ENCODE data around the gene NEURL1.

The NEURL1 gene, protein sequence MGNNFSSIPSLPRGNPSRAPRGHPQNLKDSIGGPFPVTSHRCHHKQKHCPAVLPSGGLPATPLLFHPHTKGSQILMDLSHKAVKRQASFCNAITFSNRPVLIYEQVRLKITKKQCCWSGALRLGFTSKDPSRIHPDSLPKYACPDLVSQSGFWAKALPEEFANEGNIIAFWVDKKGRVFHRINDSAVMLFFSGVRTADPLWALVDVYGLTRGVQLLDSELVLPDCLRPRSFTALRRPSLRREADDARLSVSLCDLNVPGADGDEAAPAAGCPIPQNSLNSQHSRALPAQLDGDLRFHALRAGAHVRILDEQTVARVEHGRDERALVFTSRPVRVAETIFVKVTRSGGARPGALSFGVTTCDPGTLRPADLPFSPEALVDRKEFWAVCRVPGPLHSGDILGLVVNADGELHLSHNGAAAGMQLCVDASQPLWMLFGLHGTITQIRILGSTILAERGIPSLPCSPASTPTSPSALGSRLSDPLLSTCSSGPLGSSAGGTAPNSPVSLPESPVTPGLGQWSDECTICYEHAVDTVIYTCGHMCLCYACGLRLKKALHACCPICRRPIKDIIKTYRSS

DNA sequence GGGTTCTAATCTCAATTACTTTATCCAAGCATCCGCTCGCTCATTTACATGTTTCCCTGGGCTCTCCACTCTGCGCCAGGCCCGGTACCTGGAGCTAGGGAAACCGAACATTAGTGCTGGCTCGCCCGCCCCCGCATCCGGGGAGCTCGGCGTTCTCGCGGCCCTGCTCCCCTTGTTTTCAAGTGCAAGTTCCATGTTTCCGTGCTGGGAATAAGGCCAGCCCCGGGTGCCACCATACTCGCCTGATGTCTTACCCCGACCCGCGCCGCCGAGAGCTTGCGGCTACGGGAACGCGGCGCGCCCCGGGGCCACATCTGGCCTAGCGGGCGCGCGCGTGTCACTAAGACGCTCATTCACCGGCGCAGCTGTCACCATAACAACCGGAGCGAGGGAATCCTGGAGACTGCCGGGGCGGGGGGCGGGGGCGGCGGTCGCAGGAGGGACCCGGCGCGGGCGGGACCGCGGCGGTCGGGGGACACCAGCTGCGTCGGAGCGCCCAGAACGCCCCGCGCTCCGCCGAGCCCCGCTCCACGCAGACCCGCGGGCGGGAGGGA lies at the start of gene NEURL1:
NEURL1 (plus strand) TSS at position 344 of the 554 bp plus-strand sequence. CDS start 683 bp downstream, outside the sequence.
- DNase-seq: no peak

DNA sequence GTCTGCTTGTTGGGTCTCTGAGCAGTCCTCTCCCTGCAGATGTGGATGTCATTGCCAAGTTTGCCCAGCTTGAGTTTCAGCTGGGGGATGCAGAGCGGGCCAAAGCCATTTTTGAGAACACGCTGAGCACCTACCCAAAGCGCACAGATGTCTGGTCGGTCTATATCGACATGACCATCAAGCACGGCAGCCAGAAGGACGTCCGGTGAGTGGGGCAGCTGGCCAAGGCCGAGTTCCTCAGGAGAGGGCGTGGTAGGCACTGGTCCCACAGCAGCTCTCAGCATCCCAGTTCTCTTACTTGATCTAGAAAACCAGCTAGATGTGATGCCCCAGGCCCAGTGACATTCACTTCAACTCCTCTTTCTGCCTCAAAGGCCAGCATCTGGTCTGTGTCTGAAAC lies 49.0 kb upstream of the NEURL1 start:
- no peak for DNase-seq

DNA sequence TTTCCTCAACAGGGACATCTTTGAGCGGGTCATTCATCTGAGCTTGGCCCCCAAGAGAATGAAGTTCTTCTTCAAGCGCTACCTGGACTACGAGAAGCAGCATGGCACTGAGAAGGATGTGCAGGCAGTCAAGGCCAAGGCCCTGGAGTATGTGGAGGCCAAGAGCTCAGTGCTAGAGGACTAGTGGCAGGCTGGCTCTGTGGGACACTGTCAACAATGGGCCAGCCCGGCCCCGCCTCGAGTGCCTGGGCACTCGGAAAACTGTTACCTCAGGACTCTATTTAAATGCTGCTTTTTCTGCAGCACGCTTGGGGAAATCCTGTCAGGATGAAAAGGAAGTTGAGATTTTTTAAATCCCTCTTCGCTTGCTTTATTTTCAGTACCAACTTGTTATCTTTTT lies 48.1 kb upstream of the NEURL1 start:
- DNase-seq: no peak

DNA sequence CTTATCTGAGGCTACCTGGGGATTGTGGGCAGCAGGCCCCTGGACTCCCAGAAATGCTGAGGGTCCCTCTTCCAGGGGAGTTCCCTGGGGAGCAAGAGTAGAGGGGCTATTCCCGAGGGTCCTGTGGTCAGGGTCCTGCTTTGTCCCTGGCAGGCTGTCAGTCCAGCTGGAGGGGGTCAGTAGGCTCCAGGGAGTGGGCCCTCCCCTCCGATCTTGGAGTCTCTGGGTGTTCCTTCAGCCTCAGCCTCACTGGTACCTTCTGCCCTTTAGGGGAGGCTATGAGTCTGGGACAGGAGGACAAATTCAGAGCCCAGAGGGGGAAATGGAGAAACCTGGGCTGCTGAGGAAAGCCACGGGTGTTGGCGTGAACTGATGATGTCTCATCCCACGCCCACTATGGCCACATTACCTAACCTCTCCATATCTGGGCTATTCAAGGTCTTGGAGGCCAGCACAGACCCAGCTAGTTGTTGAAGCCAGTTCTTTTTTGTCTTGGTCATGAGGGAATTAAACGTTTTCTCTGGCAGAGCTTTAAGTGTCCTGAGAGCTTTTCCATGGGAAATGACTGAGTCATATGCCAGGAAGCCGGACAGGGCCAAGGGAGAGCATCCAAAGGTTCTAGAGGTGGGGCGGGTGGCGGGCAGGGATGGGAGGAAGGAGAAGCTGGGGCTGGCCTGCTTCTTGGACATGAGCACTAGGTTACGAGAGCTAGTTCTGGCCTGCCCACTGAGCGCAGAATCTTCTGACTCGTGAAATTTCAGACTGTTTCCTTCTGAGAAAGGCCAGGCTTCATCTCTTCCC lies 47.5 kb upstream of the NEURL1 start:
- DNase-seq: no peak

DNA sequence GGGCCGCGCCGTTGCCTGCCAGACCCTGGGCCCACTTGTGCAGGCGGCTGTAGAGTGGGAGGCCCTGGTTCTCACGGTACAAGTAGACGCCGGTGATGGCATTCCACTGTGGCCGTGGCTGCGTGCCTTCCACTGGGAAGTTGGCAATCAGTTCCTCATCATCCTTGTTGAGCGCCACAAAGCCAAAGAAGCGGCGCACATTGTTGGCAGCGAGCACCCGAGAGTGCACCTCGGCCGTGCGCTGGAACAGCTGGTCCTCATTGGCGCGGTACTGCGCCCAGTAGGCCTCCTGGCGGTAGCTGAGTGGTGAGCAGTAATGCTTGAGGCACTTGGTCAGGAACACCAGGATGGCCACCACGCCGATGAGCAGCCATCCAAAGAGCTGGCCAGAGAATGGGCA lies 46.3 kb upstream of the NEURL1 start:
- no peak for DNase-seq

DNA sequence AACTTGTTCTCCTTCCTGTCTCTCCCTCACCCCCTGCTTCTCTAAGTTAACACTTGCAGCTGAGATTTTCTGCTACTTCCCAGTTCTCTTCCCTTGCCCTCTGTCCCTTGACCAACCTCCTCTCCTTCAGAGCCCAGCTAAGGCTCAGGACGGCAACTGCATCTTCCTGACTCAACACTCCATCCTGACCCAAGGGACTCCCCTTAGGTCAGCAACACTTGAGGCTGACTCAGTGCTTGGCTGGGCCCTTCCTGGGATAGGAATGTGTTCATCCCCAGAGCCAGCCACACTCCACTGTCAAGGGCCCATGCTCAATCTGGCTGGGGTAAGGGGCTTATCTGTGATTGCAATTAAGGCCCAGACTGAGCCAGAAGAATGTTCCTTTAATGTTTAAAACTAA lies 44.8 kb upstream of the NEURL1 start:
- DNase-seq: no peak

DNA sequence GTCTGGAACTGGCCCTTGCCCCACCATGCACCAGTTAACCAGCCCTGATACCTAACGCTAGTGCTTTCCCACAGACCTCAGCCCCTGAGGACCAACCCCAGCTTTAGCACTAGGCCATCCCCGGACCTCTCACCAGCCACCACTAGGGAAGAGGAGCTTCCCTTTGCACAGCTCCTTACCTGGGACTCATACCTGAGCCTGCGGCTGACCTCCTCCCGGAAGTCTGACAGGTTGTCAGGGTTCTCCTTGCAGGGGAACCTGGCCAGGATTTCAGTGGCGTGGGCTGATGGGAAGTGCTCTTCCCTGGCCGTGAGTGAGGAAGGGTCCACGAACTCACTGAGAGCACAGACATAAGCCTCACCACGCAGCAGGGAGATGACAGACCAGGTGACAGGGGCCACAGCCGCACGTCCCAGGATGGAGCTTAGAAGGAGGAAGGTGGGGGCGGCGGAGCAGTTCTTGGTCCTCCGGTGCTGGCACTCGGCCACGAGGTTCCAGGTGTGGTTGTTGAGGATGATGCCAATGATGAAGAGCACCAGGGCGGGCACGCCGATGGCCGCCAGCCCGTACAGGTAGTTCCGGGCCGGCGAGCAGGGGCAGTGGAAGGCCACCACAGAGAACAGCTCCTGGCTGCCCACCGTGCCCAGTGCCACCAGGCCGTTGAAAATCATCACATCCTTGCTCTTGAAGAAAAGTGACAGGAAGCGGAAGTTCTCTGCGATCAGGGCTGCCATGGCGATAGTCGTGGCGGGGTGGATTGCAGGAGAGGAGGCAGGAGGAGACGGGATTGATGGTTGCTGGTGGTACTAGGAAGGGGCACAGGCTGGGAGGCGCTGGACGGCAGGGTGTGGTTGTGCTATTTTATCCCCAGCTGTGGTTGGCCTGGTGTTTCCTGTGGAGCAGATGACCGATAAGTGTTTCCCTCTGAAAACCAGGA lies 44.0 kb upstream of the NEURL1 start:
- no peak for DNase-seq

DNA sequence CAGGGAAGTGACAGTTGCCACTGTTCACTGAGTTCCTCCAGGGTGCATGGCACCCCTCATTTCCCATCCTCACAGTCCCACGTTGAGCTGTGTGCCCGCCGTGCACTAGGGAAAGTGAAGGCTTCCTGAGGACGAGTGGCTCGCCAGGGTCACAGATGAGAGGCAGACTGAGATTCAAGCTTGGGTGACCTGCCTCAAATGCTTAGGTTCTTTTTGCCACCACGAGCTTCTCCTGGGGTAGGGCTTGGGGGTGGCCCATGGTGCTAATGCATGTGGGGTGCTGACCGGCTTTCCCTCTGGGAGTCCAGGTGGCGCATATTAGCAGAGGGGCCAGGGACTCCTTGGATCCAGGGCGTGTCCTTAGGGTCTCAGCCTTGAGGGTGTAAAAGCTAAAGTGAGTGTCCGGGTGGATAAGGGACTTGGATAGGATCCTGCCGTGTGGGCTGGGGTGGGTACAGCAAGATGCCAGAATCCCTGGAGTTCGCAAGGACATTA lies 43.3 kb upstream of the NEURL1 start:
- DNase-seq: no peak

DNA sequence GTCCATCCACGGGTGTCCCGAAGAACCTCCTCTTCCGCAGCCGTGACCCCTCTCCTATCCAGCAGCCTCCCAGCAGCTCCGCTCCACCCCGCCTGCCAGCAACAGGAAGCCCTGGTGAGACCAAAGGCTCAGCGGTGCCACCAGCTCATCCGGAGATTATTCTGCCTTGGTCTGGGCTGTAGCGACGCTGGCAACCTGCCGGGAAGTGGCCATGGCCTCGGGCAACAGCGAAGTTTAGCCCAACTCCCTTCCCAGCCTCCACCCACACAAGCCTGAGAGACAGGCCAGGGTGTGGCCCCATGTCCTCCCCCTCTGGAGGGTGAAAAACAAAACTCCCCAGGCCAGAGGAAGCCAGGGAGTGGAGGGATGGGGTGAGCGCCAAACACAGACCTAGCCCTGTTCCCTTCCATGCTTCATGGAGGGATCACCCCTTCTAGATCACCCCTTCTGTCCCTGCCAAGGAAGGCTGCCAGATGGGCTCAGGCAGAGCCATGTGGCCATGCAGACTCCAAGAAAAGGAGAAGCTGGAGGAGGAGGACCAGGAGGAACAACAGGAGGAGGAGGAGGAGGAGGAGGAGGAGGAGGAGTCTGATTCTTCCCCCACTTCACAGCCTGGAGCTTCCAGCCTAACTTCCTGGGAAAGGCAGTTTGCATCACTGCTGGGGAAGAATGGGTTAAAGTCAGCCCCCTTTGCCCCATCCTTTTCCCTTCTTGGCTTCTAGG lies 42.3 kb upstream of the NEURL1 start:
- peak; percentile 58 for DNase-seq

DNA sequence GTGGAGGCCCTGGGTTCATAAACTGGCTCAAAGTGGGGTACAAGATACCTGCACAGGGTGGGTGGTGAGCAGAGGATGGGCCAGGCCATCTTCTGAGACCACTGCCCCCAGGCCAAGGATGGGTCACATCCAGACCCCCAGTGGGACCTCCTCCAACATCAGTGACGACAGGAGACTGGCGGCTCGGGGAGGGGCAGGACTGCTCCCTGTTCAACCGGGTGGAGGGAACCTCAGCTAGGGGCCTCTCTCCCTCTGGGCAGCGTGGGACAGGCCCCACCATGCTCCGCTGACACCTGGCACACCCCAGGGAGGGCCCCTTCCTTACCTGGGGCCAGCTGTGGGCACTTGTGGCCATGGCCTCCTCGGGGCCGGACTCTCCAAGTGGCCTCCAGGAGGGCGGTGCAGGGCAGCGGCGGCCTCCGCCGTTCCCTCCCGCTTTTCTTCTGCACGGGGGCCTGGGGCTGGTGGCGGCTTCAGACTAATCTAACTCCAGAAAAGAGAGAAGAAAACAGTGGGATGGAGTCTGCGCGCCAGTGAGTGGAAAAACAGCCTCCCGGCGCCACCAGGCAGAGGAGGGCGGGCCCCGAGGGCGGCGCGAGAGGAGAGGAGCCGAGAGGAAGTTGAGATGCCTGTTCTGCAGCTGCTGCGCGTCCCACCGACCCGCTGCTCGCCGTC lies 41.5 kb upstream of the NEURL1 start, which contains the start of gene CALHM2:
CALHM2 (minus strand) TSS at position 540 of the 675 bp plus-strand sequence. CDS start 2,429 bp downstream, outside the sequence.
- DNase-seq: peak; percentile 74

DNA sequence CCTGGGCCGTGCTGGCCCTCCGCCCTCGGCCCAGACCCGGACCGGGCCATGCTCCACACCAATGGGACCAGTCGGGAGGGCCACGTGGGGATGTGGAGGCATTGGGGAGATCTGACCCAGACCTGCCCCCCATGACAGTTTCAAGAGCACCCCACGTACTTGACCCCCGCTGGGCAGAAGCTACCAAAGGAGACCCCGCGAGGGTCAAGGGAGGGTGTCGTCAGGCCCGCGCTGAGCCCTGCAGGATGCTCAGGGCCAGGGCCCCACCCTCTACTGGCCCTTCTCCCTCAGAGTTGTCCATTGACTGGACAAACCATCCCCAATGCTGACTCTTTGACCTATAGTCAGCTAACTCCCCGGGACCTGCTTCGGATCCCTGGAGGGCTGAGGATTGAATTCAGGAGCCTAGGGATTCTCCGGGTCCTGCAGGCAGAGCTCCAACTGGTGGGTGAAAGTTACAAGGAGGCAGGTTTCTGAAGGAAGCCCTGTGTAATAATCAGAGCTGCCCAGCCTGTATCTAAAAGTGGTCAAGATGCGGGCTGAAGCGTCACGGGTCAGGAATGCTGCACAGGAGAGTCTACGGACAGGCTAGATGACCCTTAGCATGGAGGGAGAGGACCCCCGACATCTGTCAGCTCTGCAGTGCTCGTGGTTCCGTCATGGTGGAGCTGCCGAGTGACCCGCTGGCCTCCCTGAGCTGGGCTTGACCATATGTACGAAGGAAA lies 40.8 kb upstream of the NEURL1 start:
- DNase-seq: no peak

DNA sequence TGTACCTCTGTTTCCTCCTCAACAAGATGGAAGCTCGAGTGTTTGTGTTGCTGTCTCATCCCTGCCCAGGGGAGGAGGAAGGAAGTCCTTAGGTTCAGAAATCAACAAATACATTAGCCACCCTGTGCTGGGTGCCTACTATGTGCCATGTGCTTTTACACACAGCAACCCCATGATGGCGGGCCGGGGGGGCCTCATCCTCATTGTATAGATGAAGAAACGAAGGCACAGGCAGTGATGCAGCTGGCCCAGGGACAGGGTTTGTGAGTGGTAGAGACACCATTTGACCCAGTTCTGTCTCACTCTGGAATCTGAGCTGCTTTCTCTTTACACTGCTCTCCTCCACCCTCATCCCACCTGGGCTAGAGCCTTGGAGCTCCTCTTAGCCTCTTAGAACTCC lies 39.5 kb upstream of the NEURL1 start:
- no peak for DNase-seq

DNA sequence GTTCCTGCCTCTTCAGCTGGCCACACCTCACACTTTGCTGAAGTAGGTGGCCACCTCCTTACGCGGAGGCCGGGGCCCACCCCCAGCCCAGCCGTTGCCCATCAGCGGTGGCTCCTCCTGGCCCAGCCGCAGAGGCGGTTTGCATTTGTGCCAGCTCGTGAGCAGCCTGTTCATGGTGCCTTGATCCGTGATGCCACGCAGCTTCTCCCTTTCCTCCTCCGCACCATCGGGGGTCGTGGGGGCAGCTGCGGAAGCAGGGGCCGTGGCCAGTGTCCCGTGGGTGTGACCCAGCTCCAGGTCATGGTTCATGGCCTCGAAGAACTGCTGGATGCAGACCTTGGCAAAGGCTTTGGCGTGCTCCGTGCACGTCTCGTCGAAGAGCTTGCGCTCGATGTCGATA lies 38.3 kb upstream of the NEURL1 start:
- DNase-seq: no peak

DNA sequence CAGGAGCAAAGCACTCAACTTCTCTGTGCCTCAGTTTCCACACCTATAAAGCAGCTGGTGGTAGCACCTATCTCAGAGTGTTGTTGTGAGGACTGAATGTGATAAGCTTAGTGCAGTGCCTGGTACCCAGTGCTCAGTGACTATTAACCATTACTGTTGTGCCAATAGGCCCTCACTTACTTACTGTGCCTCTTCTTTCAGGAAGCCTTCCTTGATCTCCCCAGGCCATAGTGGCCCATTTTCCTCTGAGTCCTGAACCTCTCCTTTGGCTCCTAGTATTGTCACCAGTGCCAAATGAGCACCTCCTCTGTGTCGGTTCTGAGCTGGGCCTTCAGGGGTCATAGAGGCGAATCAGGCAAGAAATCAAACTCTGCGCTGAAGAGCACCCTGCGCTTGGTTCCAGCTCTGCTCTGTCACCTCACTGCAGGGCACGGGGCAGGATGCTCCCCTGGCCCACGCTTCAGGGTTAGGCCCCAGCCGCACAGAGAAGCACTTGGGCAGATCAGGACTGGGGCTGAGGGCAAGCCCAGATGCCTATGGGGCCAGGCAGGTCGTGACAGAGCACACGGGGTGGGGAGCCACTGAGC lies 37.3 kb upstream of the NEURL1 start:
- no peak for DNase-seq

DNA sequence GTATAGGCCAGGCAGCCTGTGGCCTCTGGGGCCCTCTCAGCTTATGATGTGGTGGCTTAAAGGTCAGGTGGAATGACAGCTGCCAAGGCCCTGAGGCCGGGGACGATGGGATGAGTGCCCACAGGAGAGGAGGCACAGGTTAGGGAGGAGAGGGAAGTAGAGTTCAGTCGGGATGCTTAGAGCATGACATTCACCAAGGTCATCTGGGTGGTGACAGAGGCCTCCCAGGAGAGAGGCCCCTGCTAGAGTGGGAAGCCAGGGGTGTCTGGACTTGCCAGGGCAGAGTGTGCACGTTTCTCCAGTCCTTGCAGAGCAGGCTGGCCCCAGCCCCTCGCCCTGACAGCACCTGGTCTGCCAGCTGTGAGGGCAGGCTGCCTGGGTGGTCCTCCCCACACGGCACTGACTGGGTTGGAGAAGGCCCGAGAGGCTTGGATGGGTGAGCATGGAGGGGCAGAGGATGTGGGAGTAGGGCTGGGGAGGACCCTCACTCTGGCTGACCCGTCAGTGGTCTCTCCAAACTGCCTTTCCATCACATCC lies 36.3 kb upstream of the NEURL1 start:
- DNase-seq: no peak

DNA sequence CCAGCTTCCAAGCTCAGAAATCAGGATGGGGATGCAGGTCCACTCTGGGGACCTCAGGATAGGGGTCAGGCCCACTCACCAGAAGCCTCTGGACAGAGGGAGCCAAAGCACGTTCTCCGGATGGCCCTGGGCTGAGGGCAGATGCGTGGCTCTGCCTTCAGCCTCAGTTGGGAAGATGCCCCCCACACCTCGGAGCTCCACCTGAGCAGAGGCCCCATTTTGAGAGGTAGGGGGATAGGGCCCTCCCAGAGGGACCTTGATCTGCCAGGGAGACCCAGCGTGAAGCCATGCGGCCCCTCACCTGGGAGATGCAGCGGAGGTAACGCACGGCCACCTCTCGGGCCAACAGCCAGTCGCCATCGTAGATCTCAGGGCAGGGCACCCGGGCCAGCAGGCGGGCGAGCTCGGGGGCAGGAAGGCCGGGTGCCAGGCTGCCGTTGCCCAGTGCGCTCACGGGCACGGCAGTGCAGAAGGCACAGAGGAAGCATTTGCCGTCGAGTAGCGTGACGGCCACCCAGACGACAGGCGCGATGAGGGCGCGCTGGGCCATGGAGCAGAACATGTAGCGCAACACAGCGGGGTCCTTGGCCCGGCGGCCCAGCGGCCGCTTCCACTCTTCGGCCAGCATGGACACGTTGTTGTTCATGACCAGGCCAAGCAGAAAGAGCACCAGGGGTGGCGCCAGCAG lies 35.5 kb upstream of the NEURL1 start:
- no peak for DNase-seq

DNA sequence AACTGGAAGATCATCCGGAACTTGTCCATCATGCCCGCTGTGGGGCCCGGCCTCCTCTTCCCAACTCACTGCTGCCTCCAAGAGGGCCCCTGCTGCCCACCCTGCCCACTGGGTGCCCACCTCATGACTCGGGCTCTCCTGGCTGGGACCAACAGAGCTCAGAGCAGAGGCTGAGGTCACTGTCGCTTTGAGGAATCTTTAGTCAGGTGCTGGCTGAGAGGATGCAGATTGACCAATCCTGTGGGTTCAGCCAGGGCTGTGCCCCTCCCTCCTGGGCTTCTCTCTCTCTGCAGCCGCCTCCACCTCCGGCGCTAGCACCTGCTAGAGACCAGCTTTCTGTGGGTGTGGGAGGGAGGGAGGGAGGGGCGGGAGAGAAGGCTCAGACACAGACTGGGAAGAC lies 34.8 kb upstream of the NEURL1 start, which contains the start of gene CALHM1:
CALHM1 (minus strand) TSS at position 181 of the 400 bp plus-strand sequence; CDS start at position 32, 149 bp downstream.
- no peak for DNase-seq

DNA sequence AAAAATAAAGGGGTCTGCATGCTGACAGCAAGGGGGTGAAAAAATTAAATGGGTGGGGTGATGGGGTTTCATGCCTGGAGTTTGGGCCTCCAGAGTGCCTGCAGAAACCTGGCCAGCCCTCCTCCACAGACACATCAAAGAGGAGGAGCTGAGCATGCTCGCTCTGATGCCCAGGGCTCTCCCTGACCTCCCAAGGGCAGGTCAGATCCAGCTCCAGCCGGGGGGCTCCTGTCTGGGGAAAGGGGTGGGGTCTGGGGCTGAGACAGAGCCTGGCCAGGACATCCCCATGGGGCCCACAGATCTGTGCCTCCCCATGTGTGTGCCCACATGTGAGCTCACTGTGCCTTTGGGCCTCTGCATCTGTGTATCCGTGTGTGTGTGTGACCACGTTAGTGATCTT lies 33.9 kb upstream of the NEURL1 start:
- DNase-seq: no peak

DNA sequence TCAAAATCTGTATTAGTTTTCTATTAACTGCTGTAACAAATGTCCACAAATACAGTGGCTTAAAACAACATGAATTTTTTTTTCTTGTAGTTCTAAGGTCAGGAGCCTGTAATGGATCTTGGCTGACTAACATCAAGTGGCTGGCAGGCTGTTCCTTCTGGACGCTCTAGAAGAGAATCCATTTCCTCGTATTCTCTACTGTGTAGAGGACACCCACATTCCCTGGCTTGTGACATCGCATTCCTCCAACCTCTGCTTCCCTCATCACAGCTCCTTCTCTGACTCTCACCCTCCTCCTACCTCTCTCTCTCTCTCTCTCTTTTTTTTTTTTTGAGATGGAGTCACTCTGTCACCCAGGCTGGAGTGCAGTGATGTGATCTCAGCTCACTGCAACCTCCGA lies 30.0 kb upstream of the NEURL1 start:
- DNase-seq: no peak

Data from OCI-M1 (cell line).